T-helper 22 cell (primary cell): ENCODE results near the gene CWC15.
"Not testable (repeated sequence)": the region's sequence is repeated elsewhere in the genome, so short reads cannot be mapped to it uniquely, and the experiment has no call there.

Experiments used
- DNase-seq: peaks from one replicate; pipeline ENCODE4 v3.0.0-alpha.2; 2020; ENCODE audit warnings: low read depth

The CWC15 gene

DNA sequence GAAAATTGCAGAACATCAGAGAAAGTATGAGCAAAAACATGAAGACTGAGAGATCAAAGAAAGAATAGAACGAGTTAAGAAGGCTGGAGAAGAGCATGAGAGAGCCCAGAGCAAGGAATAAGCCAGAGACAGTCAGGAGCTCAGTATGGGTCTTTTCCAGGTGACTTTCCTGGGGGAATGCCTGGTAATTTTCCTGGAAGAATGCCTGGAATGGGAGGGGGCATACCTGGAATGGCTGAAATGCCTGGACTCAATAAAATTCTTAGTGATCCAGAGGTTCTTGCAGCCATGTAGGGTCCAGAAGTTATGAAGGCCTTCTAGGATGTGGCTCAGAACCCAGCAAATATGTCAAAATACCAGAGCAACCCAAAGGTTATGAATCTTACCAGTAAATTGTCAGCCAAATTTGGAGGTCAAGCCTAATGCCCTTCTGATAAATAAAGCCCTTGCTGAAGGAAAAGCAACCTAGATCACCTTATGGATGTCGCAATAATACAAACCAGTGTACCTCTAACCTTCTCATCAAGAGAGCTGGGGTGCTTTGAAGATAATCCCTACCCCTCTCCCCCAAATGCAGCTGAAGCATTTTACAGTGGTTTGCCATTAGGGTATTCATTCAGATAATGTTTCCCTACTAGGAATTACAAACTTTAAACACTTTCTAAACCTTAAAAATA is 59.5 kb downstream of the CWC15 start:
- DNase-seq: not testable (repeated sequence)

DNA sequence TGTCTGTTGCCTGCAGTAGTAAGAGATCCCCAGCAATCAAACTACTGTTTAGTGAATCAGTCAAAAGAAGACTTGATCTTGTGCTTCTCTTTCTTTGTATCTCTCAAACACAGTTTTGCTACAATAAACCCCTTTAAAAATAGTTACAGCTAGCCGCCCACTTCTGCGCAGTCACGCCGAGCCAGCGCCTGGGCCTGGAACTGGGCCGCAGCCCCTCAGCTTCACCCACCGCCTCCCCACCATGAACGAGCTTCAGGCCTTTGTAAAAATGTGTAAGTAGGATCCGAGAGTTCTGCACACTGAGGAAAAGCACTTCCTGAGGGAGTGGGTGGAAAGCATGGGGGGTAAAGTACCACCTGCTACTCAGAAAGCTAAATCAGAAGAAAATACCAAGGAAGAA is 60.5 kb downstream of the CWC15 start:
- DNase-seq: no peak
